ENCODE measurements around the gene NODAL. TPM values are rescaled to one million over a fixed set of nuclear protein-coding genes. Genes with fewer than 3 reads are reported as not detected.

NODAL gene
- polyA plus RNA-seq, 1 donor from 2014 or later, result not detected

GRCh38 chr10:70396140-70396539, 45.3 kb downstream of the NODAL start:
- H3K79me2 ChIP-seq (replicated peaks; ENCODE audit: insufficient read depth, low read length), result no peaks in the 10 kb centered on the region
- H3K36me3 ChIP-seq (ENCODE audit: insufficient read depth, low read length), result no peaks in the 10 kb centered on the region
- no peaks in the 10 kb centered on the region for H3F3A ChIP-seq (ENCODE audit: insufficient read depth, low read length, poor library complexity, severe bottlenecking)
- H3K27me3 ChIP-seq (ENCODE audit: insufficient read depth, low read depth, low read length), result no peaks in the 10 kb centered on the region
- no peak overlapping the region for H3K9ac ChIP-seq (ENCODE audit: low read length)
- H3K27ac ChIP-seq (ENCODE audit: low read length), result no peak overlapping the region
- no peak overlapping the region for H2AFZ ChIP-seq (ENCODE audit: low read depth, low read length)
- H3K4me3 ChIP-seq (ENCODE audit: low read length), result no peak overlapping the region
- TF ChIP-seq EP300 (conservative IDR thresholded peaks at IDR 0.05; ENCODE audit: poor library complexity, severe bottlenecking) (no peak), MXI1 (conservative IDR thresholded peaks at IDR 0.05; ENCODE audit: poor library complexity, severe bottlenecking) (no peak), SMC3 (conservative IDR thresholded peaks at IDR 0.05; ENCODE audit: poor library complexity) (no peak), EZH2 (IDR thresholded peaks at IDR 0.05; ENCODE audit: borderline replicate concordance, insufficient read depth, low read length, poor library complexity, severe bottlenecking) (no peak), RAD21 (conservative IDR thresholded peaks at IDR 0.05) (no peak), TAF1 (IDR thresholded peaks at IDR 0.05; ENCODE audit: low read depth) (no peak), CTCF (IDR thresholded peaks at IDR 0.05; ENCODE audit: poor library complexity, severe bottlenecking) (no peak), POLR2AphosphoS5 (IDR thresholded peaks at IDR 0.05) (no peak)
- TF ChIP-seq, protein P1, sequence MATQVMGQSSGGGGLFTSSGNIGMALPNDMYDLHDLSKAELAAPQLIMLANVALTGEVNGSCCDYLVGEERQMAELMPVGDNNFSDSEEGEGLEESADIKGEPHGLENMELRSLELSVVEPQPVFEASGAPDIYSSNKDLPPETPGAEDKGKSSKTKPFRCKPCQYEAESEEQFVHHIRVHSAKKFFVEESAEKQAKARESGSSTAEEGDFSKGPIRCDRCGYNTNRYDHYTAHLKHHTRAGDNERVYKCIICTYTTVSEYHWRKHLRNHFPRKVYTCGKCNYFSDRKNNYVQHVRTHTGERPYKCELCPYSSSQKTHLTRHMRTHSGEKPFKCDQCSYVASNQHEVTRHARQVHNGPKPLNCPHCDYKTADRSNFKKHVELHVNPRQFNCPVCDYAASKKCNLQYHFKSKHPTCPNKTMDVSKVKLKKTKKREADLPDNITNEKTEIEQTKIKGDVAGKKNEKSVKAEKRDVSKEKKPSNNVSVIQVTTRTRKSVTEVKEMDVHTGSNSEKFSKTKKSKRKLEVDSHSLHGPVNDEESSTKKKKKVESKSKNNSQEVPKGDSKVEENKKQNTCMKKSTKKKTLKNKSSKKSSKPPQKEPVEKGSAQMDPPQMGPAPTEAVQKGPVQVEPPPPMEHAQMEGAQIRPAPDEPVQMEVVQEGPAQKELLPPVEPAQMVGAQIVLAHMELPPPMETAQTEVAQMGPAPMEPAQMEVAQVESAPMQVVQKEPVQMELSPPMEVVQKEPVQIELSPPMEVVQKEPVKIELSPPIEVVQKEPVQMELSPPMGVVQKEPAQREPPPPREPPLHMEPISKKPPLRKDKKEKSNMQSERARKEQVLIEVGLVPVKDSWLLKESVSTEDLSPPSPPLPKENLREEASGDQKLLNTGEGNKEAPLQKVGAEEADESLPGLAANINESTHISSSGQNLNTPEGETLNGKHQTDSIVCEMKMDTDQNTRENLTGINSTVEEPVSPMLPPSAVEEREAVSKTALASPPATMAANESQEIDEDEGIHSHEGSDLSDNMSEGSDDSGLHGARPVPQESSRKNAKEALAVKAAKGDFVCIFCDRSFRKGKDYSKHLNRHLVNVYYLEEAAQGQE (IDR thresholded peaks at IDR 0.05; ENCODE audit: borderline replicate concordance), result no peak
- H3K9me2 ChIP-seq (ENCODE audit: insufficient read depth, low read length), result no peaks in the 10 kb centered on the region
- no peak overlapping the region for H3K4me2 ChIP-seq (ENCODE audit: low read length)
- H4K20me1 ChIP-seq (ENCODE audit: insufficient read depth), result no peaks in the 10 kb centered on the region
- H3K9me3 ChIP-seq (ENCODE audit: low read length), result no peaks in the 10 kb centered on the region

DNA sequence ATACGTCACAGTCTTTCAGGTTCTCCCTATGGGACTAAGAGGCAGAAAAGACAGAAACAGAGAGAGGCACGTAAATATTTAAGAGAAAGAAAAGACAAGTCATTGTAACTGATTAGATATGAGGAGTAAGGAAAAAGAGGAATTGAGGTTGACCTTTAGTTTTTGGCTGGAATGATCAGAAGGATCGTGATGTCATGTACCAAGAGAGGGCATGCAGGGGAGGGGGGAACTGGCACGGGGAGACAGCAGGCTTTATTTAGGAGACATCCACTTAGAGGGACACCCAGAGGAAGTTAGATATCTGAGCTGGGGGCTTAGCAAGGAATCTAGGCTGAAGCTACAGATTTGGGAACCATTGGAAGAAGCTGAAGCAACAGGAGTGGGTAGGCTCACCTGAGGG, 49.8 kb downstream of the NODAL start:
- no peaks in the 10 kb centered on the region for H3K79me2 ChIP-seq (replicated peaks; ENCODE audit: insufficient read depth, low read length)
- no peak overlapping the region for H3K27ac ChIP-seq (ENCODE audit: low read length)
- TF ChIP-seq CTCF (IDR thresholded peaks at IDR 0.05; ENCODE audit: poor library complexity, severe bottlenecking), result no peak
- TF ChIP-seq POLR2AphosphoS5 (IDR thresholded peaks at IDR 0.05), result no peak
- TF ChIP-seq TAF1 (IDR thresholded peaks at IDR 0.05; ENCODE audit: low read depth), result no peak
- no peak for TF ChIP-seq SMC3 (conservative IDR thresholded peaks at IDR 0.05; ENCODE audit: poor library complexity)
- TF ChIP-seq EP300 (conservative IDR thresholded peaks at IDR 0.05; ENCODE audit: poor library complexity, severe bottlenecking), result no peak
- TF ChIP-seq MXI1 (conservative IDR thresholded peaks at IDR 0.05; ENCODE audit: poor library complexity, severe bottlenecking), result no peak
- TF ChIP-seq, protein P1 (IDR thresholded peaks at IDR 0.05; ENCODE audit: borderline replicate concordance), result no peak
- no peak for TF ChIP-seq RAD21 (conservative IDR thresholded peaks at IDR 0.05)
- no peak for TF ChIP-seq EZH2 (IDR thresholded peaks at IDR 0.05; ENCODE audit: borderline replicate concordance, insufficient read depth, low read length, poor library complexity, severe bottlenecking)
- H3K4me2 ChIP-seq (ENCODE audit: low read length), result no peak overlapping the region
- no peak overlapping the region for H2AFZ ChIP-seq (ENCODE audit: low read depth, low read length)
- H3F3A ChIP-seq (ENCODE audit: insufficient read depth, low read length, poor library complexity, severe bottlenecking), result no peaks in the 10 kb centered on the region
- H3K9me3 ChIP-seq (ENCODE audit: low read length), result no peaks in the 10 kb centered on the region
- H4K20me1 ChIP-seq (ENCODE audit: insufficient read depth), result no peaks in the 10 kb centered on the region
- no peaks in the 10 kb centered on the region for H3K27me3 ChIP-seq (ENCODE audit: insufficient read depth, low read depth, low read length)
- no peaks in the 10 kb centered on the region for H3K36me3 ChIP-seq (ENCODE audit: insufficient read depth, low read length)
- no peak overlapping the region for H3K4me3 ChIP-seq (ENCODE audit: low read length)
- H3K9me2 ChIP-seq (ENCODE audit: insufficient read depth, low read length), result no peaks in the 10 kb centered on the region
- H3K9ac ChIP-seq (ENCODE audit: low read length), result no peak overlapping the region

Data from neural cell (in vitro differentiated cells).